ENCODE data around the gene FURIN. TPM values are rescaled to one million over a fixed set of nuclear protein-coding genes. Genes with fewer than 3 reads are reported as not detected.

Gene FURIN
- total and polyA plus RNA-seq, 9 of the 15 experiments (the other 6 are each of a cell fraction or from before 2014, with no cell fraction given), result 0.92 to 99.9 (median 34.8) TPM

- TF ChIP-seq CREB3L1 (IDR thresholded peaks at IDR 0.05; ENCODE audit: borderline replicate concordance, low read depth), result no peak
- peak; percentile 84 for TF ChIP-seq ZSCAN29 (IDR thresholded peaks at IDR 0.05)
- no peak for TF ChIP-seq JUND (IDR thresholded peaks at IDR 0.05; ENCODE audit: borderline replicate concordance, low read depth, low read length)
- peak; percentile 6; the same call in 1 of the 3 replicates for TF ChIP-seq JUND (tag; IDR thresholded peaks at IDR 0.05; ENCODE audit: borderline replicate concordance, low read depth, low read length)
- peak; percentile 57 for TF ChIP-seq RBBP5 (IDR thresholded peaks at IDR 0.05; ENCODE audit: borderline replicate concordance, insufficient read depth, low read length, poor library complexity, severe bottlenecking)
- no peak for TF ChIP-seq TAL1 (IDR thresholded peaks at IDR 0.05)
- no peak for TF ChIP-seq ZC3H11A (IDR thresholded peaks at IDR 0.05; ENCODE audit: low read depth, low read length)
- peak; percentile 50 for TF ChIP-seq CREM (IDR thresholded peaks at IDR 0.05; ENCODE audit: low read depth)
- no peak for TF ChIP-seq HNRNPL (IDR thresholded peaks at IDR 0.05; ENCODE audit: low read depth, low read length)
- TF ChIP-seq LCOR (CRISPR knock-in tag; IDR thresholded peaks at IDR 0.05), result 0 out of 2 replicates have a peak, but pooled peaks have one; percentile 62
- no peak for TF ChIP-seq NCOR1 (IDR thresholded peaks at IDR 0.05)
- TF ChIP-seq NFATC3 (IDR thresholded peaks at IDR 0.05), result no peak
- TF ChIP-seq GABPA (tag; conservative IDR thresholded peaks at IDR 0.05; ENCODE audit: low read depth), result peak; percentile 50; the same call in 1 of the 2 replicates
- no peak for TF ChIP-seq BRD4 (IDR thresholded peaks at IDR 0.05)
- peak; percentile 25 for TF ChIP-seq RBM39 (optimal IDR thresholded peaks at IDR 0.05; ENCODE audit: low read depth, low read length)
- TF ChIP-seq FOXK1 (CRISPR knock-in tag; IDR thresholded peaks at IDR 0.05; ENCODE audit: borderline replicate concordance), result no peak
- TF ChIP-seq XRCC5 (IDR thresholded peaks at IDR 0.05; ENCODE audit: low read depth, low read length), result peak; percentile 55; the same call in 1 of the 2 replicates
- peak; percentile 44; the same call in 1 of the 2 replicates for TF ChIP-seq CTBP1 (IDR thresholded peaks at IDR 0.05; ENCODE audit: borderline replicate concordance)
- TF ChIP-seq RB1 (IDR thresholded peaks at IDR 0.05; ENCODE audit: low read depth), result peak; percentile 21; the same call in 1 of the 2 replicates
- peak; percentile 54 for TF ChIP-seq CCNT2 (IDR thresholded peaks at IDR 0.05; ENCODE audit: borderline replicate concordance, extremely low read depth, insufficient read length, low read depth, low read length)
- peak; percentile 42 for TF ChIP-seq NEUROD1 (IDR thresholded peaks at IDR 0.05; ENCODE audit: borderline replicate concordance, low read depth, low read length, partially characterized antibody)
- TF ChIP-seq CHD1 (IDR thresholded peaks at IDR 0.05; ENCODE audit: low read length), result peak; percentile 60
- peak in 1 of 2 experiments; percentile 33; a peak in 1 of 4 replicates for TF ChIP-seq FOXA3 (CRISPR knock-in tag; conservative IDR thresholded peaks at IDR 0.05 in 1 of 2, IDR thresholded peaks at IDR 0.05 in 1 of 2)
- TF ChIP-seq POLR2H (tag; IDR thresholded peaks at IDR 0.05; ENCODE audit: low read depth), result peak; percentile 28; the same call in 1 of the 2 replicates
- no peak for TF ChIP-seq ZNF212 (CRISPR knock-in tag; IDR thresholded peaks at IDR 0.05)
- TF ChIP-seq ILK (tag; IDR thresholded peaks at IDR 0.05; ENCODE audit: borderline replicate concordance, low read depth), result no peak
- TF ChIP-seq SMARCC2 (IDR thresholded peaks at IDR 0.05; ENCODE audit: low read depth), result no peak
- no peak for TF ChIP-seq ZNF354B (CRISPR knock-in tag; IDR thresholded peaks at IDR 0.05)
- TF ChIP-seq BHLHE40 (IDR thresholded peaks at IDR 0.05; ENCODE audit: low read length), result no peak; the same call in none of the 2 replicates
These were observed 34.7 kb downstream of the FURIN start, which contains the start of gene MAN2A2 (continued) for GRCh38 chr15:90902840-90903732.

All from K562 (cell line).